ENCODE measurements around the gene PKIG.
A peak's percentile ranks its signal among the peaks of the same experiment; 100 is the strongest.

DNA sequence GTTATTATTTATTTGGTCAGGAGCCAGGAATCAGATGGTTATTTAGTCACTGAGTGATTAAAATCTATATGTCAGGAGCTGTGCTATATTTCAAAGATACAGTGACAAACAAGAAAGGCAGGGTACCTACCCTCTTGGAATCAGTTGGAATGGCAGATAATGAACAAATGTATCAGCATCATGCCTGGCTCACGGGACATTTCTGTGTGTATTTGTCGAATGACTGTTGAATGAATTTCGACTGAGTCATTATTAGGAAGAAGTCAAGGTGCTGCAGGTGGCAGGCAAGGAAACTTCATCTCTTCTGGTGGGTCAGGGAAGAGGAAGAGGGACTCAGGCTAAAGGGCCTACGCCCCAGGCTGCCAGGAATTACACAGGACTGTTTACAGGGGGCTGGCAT is 13.6 kb downstream of the PKIG start:
- no peak for TF ChIP-seq POLR2A (IDR thresholded peaks at IDR 0.05; ENCODE audit: low read depth, low read length)
- no peak for TF ChIP-seq POLR2AphosphoS5 (IDR thresholded peaks at IDR 0.05; ENCODE audit: low read depth, low read length)
- no peak for TF ChIP-seq PAX5 (IDR thresholded peaks at IDR 0.05; ENCODE audit: insufficient read depth, low read length, severe bottlenecking)
- 0 out of 2 replicates have a peak, but pooled peaks have one; percentile 1 for TF ChIP-seq SPI1 (IDR thresholded peaks at IDR 0.05; ENCODE audit: low read depth, low read length)

Data from GM12891 (cell line).